AG10803 (cell line): ENCODE measurements around the gene CCT5.

Experiments
- DNase-seq: peaks from one replicate; pipeline ENCODE4 v3.0.0; 2010; ENCODE audit warnings: low read depth
- H3K4me3 ChIP-seq: 2 replicates; pipeline ENCODE4 v1.5.1; 2011; ENCODE audit warnings: mild to moderate bottlenecking, low read length, control low read depth
- CTCF ChIP-seq: conservative IDR thresholded peaks from 2 replicates; pipeline ENCODE4 v1.5.1; 2011; ENCODE audit warnings: mild to moderate bottlenecking, low read length, control low read depth, inconsistent platforms

The CCT5 gene

GRCh38 chr5:10275991-10276390 is 25.9 kb downstream of the CCT5 start:
- no peak overlapping the region for H3K4me3 ChIP-seq
- TF ChIP-seq CTCF, result no peak
- no peak for DNase-seq

GRCh38 chr5:10276691-10277090 is 26.6 kb downstream of the CCT5 start:
- no peak overlapping the region for H3K4me3 ChIP-seq
- no peak for TF ChIP-seq CTCF
- DNase-seq, result no peak

GRCh38 chr5:10277773-10278630 is 27.9 kb downstream of the CCT5 start:
- TF ChIP-seq CTCF, result no peak
- no peak overlapping the region for H3K4me3 ChIP-seq
- DNase-seq, result no peak

- no peak for DNase-seq
- no peak overlapping the region for H3K4me3 ChIP-seq
- no peak for TF ChIP-seq CTCF
Observed at GRCh38 chr5:10278658-10279279, 28.7 kb downstream of the CCT5 start.

- no peak for DNase-seq
- TF ChIP-seq CTCF, result no peak
- H3K4me3 ChIP-seq, result no peak overlapping the region
Observed at GRCh38 chr5:10279328-10279727, 29.2 kb downstream of the CCT5 start.

- no peak for DNase-seq
- H3K4me3 ChIP-seq, result no peak overlapping the region
- TF ChIP-seq CTCF, result no peak
Observed at GRCh38 chr5:10279925-10280720, 30.0 kb downstream of the CCT5 start.
